Progenitor cell of endocrine pancreas (in vitro differentiated cells): Measurements from ENCODE around the gene SIGLEC12. TPM values are rescaled to one million over a fixed set of nuclear protein-coding genes. Genes with fewer than 3 reads are reported as not detected.

Experiments
- DNase-seq: peaks from one replicate; pipeline ENCODE4 v3.0.0; 2021; ENCODE audit warnings: low spot score; ENCODE audit not compliant: unreplicated experiment
- H3K27ac Mint-ChIP-seq: 2 replicates; pipeline ENCODE4 v1.8.0; 2021; ENCODE audit warnings: mild to moderate bottlenecking, moderate library complexity, mixed read lengths
- H3K27me3 Mint-ChIP-seq: 2 replicates; pipeline ENCODE4 v1.8.0; 2021; ENCODE audit warnings: mixed read lengths
- H3K36me3 Mint-ChIP-seq: 2 replicates; pipeline ENCODE4 v1.8.0; 2022; ENCODE audit warnings: mixed read lengths; ENCODE audit not compliant: insufficient read depth
- H3K4me1 Mint-ChIP-seq: 2 replicates; pipeline ENCODE4 v1.8.0; 2021; ENCODE audit warnings: low read depth, mixed read lengths
- H3K4me3 Mint-ChIP-seq: 2 replicates; pipeline ENCODE4 v1.8.0; 2021; ENCODE audit warnings: low read depth, mild to moderate bottlenecking, moderate library complexity, mixed read lengths
- H3K9me3 Mint-ChIP-seq: 2 replicates; pipeline ENCODE4 v1.8.0; 2021; ENCODE audit warnings: low read depth, mixed read lengths
- CTCF ChIP-seq: fragments of 200-600 bp; sonication (generic); IDR thresholded peaks from one replicate; pipeline ENCODE4 v1.5.0; 2021; ENCODE audit warnings: antibody characterized with exemption, mild to moderate bottlenecking; ENCODE audit not compliant: unreplicated experiment
- total RNA-seq: library from RNA; stranded (reverse); gene quantifications from 2 replicates; pipeline ENCODE4 v1.2.1, GENCODE V29; 2021

SIGLEC12 gene
- total RNA-seq, 1 donor from 2014 or later = not detected

GRCh38 chr19:51529301-51529700 is 27.7 kb upstream of the SIGLEC12 start:
- no peaks in the 10 kb centered on the region for H3K4me1 Mint-ChIP-seq
- no peak for TF ChIP-seq CTCF
- H3K9me3 Mint-ChIP-seq = no peaks in the 10 kb centered on the region

GRCh38 chr19:51525651-51526050 is 24.1 kb upstream of the SIGLEC12 start:
- Mint-ChIP-seq H3K4me1 (no peaks in the 10 kb centered on the region), H3K36me3 (no peaks in the 10 kb centered on the region), H3K27ac (no peak overlapping the region), H3K9me3 (peaks cover 3% of the 10 kb centered on the region), H3K4me3 (no peak overlapping the region), H3K27me3 (peaks cover 30% of the 10 kb centered on the region)
- TF ChIP-seq CTCF = no peak
- DNase-seq = no peak

More at GRCh38 chr19:51529301-51529700, 27.7 kb upstream of the SIGLEC12 start:
- Mint-ChIP-seq H3K27ac (no peak overlapping the region), H3K36me3 (no peaks in the 10 kb centered on the region), H3K27me3 (peaks cover 36% of the 10 kb centered on the region), H3K4me3 (no peak overlapping the region)
- no peak for DNase-seq

- Mint-ChIP-seq H3K27me3 (peaks cover 30% of the 10 kb centered on the region), H3K27ac (no peak overlapping the region), H3K9me3 (peaks cover 3% of the 10 kb centered on the region), H3K4me3 (no peak overlapping the region), H3K4me1 (no peaks in the 10 kb centered on the region), H3K36me3 (no peaks in the 10 kb centered on the region)
- TF ChIP-seq CTCF = no peak
- DNase-seq = no peak
Measured at GRCh38 chr19:51524666-51525264, 23.2 kb upstream of the SIGLEC12 start.

- no peaks in the 10 kb centered on the region for H3K4me1 Mint-ChIP-seq
- H3K9me3 Mint-ChIP-seq = peaks cover 7% of the 10 kb centered on the region
- H3K4me3 Mint-ChIP-seq = no peak overlapping the region
- no peaks in the 10 kb centered on the region for H3K36me3 Mint-ChIP-seq
- TF ChIP-seq CTCF = no peak
- no peak for DNase-seq
- peaks cover 21% of the 10 kb centered on the region for H3K27me3 Mint-ChIP-seq
- no peak overlapping the region for H3K27ac Mint-ChIP-seq
Measured at GRCh38 chr19:51521781-51522180, 20.2 kb upstream of the SIGLEC12 start.

GRCh38 chr19:51521357-51521756 is 19.8 kb upstream of the SIGLEC12 start:
- no peaks in the 10 kb centered on the region for H3K4me1 Mint-ChIP-seq
- no peak overlapping the region for H3K27ac Mint-ChIP-seq
- DNase-seq = no peak
- TF ChIP-seq CTCF = no peak
- H3K27me3 Mint-ChIP-seq = peaks cover 17% of the 10 kb centered on the region
- peaks cover 7% of the 10 kb centered on the region for H3K9me3 Mint-ChIP-seq
- H3K4me3 Mint-ChIP-seq = no peak overlapping the region
- no peaks in the 10 kb centered on the region for H3K36me3 Mint-ChIP-seq
